ENCODE data around the gene SYCN. TPM values are rescaled to one million over a fixed set of nuclear protein-coding genes. Genes with fewer than 3 reads are reported as not detected.
"Not testable (repeated sequence)": the region's sequence is repeated elsewhere in the genome, so short reads cannot be mapped to it uniquely, and the experiment has no call there.

Gene SYCN
- total RNA-seq, 4 donors from 2014 or later: not detected

DNA sequence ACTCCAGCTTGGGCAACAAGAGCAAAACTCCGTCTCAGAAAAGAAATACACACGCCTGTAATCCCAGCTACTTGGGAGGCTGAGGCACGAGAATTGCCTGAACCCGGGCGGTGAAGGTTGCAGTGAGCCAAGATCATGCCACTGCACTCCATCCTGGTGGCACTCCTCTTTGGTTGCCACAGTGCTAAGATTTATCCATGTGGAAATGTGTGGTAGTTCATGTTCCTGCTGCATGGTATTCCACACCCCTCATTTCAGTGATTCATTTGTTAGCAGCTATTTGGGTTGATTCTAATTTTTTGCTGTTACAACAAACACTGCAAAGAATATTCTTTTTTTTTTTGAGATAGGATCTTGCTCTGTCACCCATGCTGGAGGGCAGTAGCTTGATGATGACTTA lies 28.6 kb upstream of the SYCN start:
- Histone ChIP-seq H3K27ac (no peak overlapping the region), H3K36me3 (no peaks in the 10 kb centered on the region), H3K9me3 (no peaks in the 10 kb centered on the region), H3K4me1 (peaks cover 0 to 4% (median 3%) of the 10 kb centered on the region in 3 donors), H3K27me3 (peaks cover 0 to 38% (median 0%) of the 10 kb centered on the region in 4 donors), H3K4me3 (no peak overlapping the region)
- TF ChIP-seq POLR2A (IDR thresholded peaks at IDR 0.05): no peak
- TF ChIP-seq, protein P1, sequence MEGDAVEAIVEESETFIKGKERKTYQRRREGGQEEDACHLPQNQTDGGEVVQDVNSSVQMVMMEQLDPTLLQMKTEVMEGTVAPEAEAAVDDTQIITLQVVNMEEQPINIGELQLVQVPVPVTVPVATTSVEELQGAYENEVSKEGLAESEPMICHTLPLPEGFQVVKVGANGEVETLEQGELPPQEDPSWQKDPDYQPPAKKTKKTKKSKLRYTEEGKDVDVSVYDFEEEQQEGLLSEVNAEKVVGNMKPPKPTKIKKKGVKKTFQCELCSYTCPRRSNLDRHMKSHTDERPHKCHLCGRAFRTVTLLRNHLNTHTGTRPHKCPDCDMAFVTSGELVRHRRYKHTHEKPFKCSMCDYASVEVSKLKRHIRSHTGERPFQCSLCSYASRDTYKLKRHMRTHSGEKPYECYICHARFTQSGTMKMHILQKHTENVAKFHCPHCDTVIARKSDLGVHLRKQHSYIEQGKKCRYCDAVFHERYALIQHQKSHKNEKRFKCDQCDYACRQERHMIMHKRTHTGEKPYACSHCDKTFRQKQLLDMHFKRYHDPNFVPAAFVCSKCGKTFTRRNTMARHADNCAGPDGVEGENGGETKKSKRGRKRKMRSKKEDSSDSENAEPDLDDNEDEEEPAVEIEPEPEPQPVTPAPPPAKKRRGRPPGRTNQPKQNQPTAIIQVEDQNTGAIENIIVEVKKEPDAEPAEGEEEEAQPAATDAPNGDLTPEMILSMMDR (IDR thresholded peaks at IDR 0.05): no peak
- WGBS, 2 donors: 83 to 94% methylated on average over 4 to 5 of the region's 5 CpGs
- no peak for DNase-seq
- intact Hi-C loops (cut with DNase I): no loop called here

GRCh38 chr19:39230096-39230764 lies 26.2 kb upstream of the SYCN start:
- WGBS, 2 donors: 70 to 71% methylated on average over 1 to 2 of the region's 2 CpGs
- no peak for DNase-seq
- intact Hi-C loops (cut with DNase I): no loop called here
- Histone ChIP-seq H3K4me3 (no peak overlapping the region), H3K27me3 (peaks cover 0 to 14% (median 0%) of the 10 kb centered on the region in 4 donors), H3K27ac (no peak overlapping the region), H3K4me1 (no peaks in the 10 kb centered on the region), H3K36me3 (no peaks in the 10 kb centered on the region), H3K9me3 (no peaks in the 10 kb centered on the region)
- TF ChIP-seq, protein P1 (IDR thresholded peaks at IDR 0.05): no peak
- TF ChIP-seq POLR2A (IDR thresholded peaks at IDR 0.05): no peak

GRCh38 chr19:39224910-39225309 lies 20.8 kb upstream of the SYCN start:
- TF ChIP-seq, protein P1 (IDR thresholded peaks at IDR 0.05): no peak
- TF ChIP-seq POLR2A (IDR thresholded peaks at IDR 0.05): no peak
- no peak for DNase-seq
- Histone ChIP-seq H3K4me1 (no peaks in the 10 kb centered on the region), H3K9me3 (no peaks in the 10 kb centered on the region), H3K27me3 (peaks cover 0 to 44% (median 3%) of the 10 kb centered on the region in 4 donors), H3K27ac (no peak overlapping the region), H3K4me3 (no peak overlapping the region), H3K36me3 (no peaks in the 10 kb centered on the region)
- 12 to 34% methylated on average over 3 of the region's 3 CpGs for WGBS, 2 donors
- intact Hi-C loops (cut with DNase I): no loop called here

DNA sequence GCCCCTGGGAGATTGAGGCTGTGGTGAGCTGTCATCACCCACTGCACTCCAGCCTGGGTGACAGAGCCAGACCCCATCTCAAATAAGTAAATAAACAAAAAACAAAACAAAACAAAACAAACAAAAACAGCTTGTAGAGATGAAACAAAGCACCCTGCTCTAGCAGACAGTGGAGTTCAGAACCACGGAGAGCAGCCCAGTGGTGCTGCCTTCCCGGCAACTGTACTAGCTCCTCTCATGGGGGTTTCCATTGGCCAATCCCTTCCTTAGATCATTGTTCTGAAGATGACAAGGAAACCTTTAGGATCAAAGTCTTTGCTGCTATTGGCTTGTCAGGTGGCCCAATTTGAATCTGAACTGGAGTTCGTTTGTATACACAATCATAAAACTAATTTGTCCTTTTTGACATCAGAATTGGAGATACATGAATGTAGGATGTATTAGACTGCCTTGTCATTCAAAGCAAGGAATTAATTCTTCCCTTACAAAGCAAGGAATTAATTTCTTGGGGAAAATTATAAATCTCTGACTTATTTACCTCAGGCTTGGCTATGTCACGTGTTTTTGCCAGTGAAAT lies 19.7 kb upstream of the SYCN start:
- no peaks in the 10 kb centered on the region for H3K36me3 ChIP-seq
- H3K4me1 ChIP-seq: no peaks in the 10 kb centered on the region
- 20 to 24% methylated on average over 4 of the region's 4 CpGs for WGBS, 2 donors
- intact Hi-C loops (cut with DNase I): no loop called here
- peaks cover 0 to 55% (median 3%) of the 10 kb centered on the region in 4 donors for H3K27me3 ChIP-seq
- H3K4me3 ChIP-seq: no peak overlapping the region
- H3K9me3 ChIP-seq: no peaks in the 10 kb centered on the region
- DNase-seq: no peak
- H3K27ac ChIP-seq: no peak overlapping the region
- TF ChIP-seq, protein P1 (IDR thresholded peaks at IDR 0.05): no peak
- TF ChIP-seq POLR2A (IDR thresholded peaks at IDR 0.05): no peak

- DNase-seq; intact Hi-C loops (cut with DNase I); H3K9me3 ChIP-seq: not testable (repeated sequence)
Measured at GRCh38 chr19:39219108-39219507, 15.0 kb upstream of the SYCN start.

More at GRCh38 chr19:39219108-39219507, 15.0 kb upstream of the SYCN start:
- not testable (repeated sequence) for H3K27ac ChIP-seq, H3K4me1 ChIP-seq, H3K36me3 ChIP-seq, H3K4me3 ChIP-seq
- peaks cover 0 to 64% (median 2%) of the 10 kb centered on the region in 4 donors for H3K27me3 ChIP-seq
- WGBS, 2 donors: 53 to 64% methylated on average over 7 to 10 of the region's 10 CpGs
